Nephron (organoid): ENCODE measurements around the gene PPP2R5E.

Experiments
- H3K27ac Mint-ChIP-seq, 3 experiments: 2 replicates each; pipeline ENCODE4 v1.8.0; 2020; ENCODE audit warnings: mixed read lengths in 3 of 3, mild to moderate bottlenecking in 2 of 3, moderate library complexity in 1 of 3
- H3K27me3 Mint-ChIP-seq: 2 replicates; pipeline ENCODE4 v1.8.0; 2021; ENCODE audit warnings: low read depth, mild to moderate bottlenecking, moderate library complexity, mixed read lengths
- H3K36me3 Mint-ChIP-seq: 2 replicates; pipeline ENCODE4 v1.8.0; 2020; ENCODE audit warnings: low read depth, mixed read lengths
- H3K4me1 Mint-ChIP-seq: 2 replicates; pipeline ENCODE4 v1.8.0; 2020; ENCODE audit warnings: mixed read lengths
- H3K4me3 Mint-ChIP-seq, 3 experiments: 2 replicates each; pipeline ENCODE4 v1.8.0; 2020; ENCODE audit warnings: mild to moderate bottlenecking in 3 of 3, mixed read lengths in 3 of 3, moderate library complexity in 2 of 3
- H3K9me3 Mint-ChIP-seq: 2 replicates; pipeline ENCODE4 v1.8.0; 2020; ENCODE audit warnings: mixed read lengths
- CTCF ChIP-seq, 3 experiments: fragments of 200-600 bp; sonication (generic); IDR thresholded peaks; one replicate each; pipeline ENCODE4 v1.5.0; 2021; ENCODE audit warnings: antibody characterized with exemption in 3 of 3; ENCODE audit not compliant: unreplicated experiment in 3 of 3

Gene PPP2R5E

GRCh38 chr14:63406333-63406732 lies 136.8 kb downstream of the PPP2R5E start:
- Mint-ChIP-seq H3K27me3 (no peaks in the 10 kb centered on the region), H3K36me3 (peaks cover 30% of the 10 kb centered on the region), H3K27ac (no peak overlapping the region), H3K9me3 (no peaks in the 10 kb centered on the region), H3K4me3 (no peak overlapping the region), H3K4me1 (peaks cover 8% of the 10 kb centered on the region)
- no peak for TF ChIP-seq CTCF (IDR thresholded peaks at IDR 0.05; ENCODE audit: unreplicated experiment in 3 of 3)

DNA sequence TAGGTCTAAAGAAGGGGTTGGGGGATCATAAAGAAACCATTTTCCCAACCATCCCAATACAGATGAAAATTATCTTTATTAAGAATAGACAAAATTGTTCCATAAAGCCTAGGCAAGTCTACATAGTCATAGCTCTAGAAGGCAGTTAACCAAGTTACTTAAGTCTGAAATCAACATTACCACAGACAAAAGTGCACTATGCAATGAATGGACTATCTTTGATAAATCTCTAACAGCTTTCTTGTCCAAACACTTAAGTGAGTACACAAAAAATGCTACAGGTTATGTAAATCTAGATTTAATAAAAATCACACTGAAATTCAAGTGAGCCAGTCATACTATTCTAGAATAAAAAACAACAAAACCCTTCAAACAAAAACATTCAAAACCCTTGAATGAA lies 137.5 kb downstream of the PPP2R5E start:
- Mint-ChIP-seq H3K27ac (no peak overlapping the region), H3K9me3 (no peaks in the 10 kb centered on the region), H3K4me3 (no peak overlapping the region), H3K27me3 (no peaks in the 10 kb centered on the region), H3K36me3 (peaks cover 26% of the 10 kb centered on the region), H3K4me1 (peaks cover 14% of the 10 kb centered on the region)
- no peak for TF ChIP-seq CTCF (IDR thresholded peaks at IDR 0.05; ENCODE audit: unreplicated experiment in 3 of 3)

DNA sequence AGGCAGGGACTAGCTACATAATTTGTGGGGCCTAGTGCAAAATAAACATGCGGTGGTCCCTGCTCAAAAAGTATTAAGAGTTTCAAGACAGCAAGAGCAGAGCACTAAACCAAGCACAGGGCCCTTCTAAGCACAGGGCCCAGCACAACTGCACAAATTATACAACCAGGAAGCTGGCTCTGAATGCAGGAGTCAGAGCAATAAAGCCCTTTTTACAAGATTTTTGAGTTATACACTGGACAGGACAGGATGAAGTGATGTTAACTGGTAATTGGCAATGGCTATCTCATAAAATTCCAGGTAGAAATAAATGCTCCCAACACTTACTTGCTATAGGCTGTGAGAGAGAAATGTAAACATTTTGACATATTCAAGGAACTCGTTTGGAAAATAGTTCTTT lies 138.3 kb downstream of the PPP2R5E start:
- TF ChIP-seq CTCF (IDR thresholded peaks at IDR 0.05; ENCODE audit: unreplicated experiment in 3 of 3), result no peak
- no peaks in the 10 kb centered on the region for H3K9me3 Mint-ChIP-seq
- H3K4me3 Mint-ChIP-seq, result no peak overlapping the region
- peaks cover 27% of the 10 kb centered on the region for H3K36me3 Mint-ChIP-seq
- peak overlapping the region in 1 of 3 experiments; percentile 21 for H3K27ac Mint-ChIP-seq
- H3K27me3 Mint-ChIP-seq, result no peaks in the 10 kb centered on the region
- peaks cover 22% of the 10 kb centered on the region for H3K4me1 Mint-ChIP-seq

DNA sequence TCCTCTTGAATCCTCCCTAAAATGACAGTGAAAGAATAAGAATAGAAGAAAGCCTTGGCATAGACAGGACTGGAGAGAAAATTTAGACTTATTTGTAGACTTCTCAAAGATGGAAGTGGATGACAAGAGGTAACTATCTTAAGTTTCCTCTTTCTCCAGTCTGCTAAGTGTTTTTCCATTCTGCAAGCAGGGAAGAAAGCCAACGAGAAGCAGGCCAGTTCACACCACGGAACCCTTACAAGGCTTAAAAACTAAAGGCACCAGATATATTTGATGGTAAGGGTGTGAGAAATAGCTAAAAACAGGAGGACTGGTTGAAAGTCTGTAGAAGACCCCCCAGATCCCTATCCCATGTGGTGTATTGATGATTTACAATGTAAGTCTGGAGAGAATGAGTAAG lies 141.5 kb downstream of the PPP2R5E start:
- H3K27me3 Mint-ChIP-seq, result no peaks in the 10 kb centered on the region
- no peak for TF ChIP-seq CTCF (IDR thresholded peaks at IDR 0.05; ENCODE audit: unreplicated experiment in 3 of 3)
- peaks cover 27% of the 10 kb centered on the region for H3K4me1 Mint-ChIP-seq
- peaks cover 6% of the 10 kb centered on the region for H3K9me3 Mint-ChIP-seq
- peak overlapping the region; percentile 19 to 77 (median 60) for H3K27ac Mint-ChIP-seq
- H3K36me3 Mint-ChIP-seq, result peaks cover 37% of the 10 kb centered on the region
- no peak overlapping the region for H3K4me3 Mint-ChIP-seq

DNA sequence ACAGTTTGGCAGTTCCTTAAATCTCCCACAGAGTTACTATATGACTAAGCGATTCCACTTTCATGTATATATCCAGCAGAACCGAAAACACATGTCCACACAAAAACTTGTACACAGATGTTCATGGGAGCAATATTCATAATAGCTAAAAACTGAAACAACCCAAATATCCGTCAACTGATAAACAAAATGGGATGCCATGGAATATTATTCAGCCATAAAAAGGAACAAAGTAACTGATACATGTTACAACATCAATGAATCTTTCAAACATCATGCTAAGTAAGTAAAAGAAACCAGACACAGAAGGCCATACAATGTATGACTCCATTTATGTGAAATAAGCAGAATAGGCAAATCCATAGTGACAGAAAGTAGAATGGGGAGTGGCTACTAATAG lies 144.2 kb downstream of the PPP2R5E start:
- Mint-ChIP-seq H3K36me3 (peaks cover 46% of the 10 kb centered on the region), H3K4me3 (no peak overlapping the region), H3K27me3 (no peaks in the 10 kb centered on the region), H3K27ac (no peak overlapping the region), H3K4me1 (peaks cover 36% of the 10 kb centered on the region), H3K9me3 (peaks cover 6% of the 10 kb centered on the region)
- TF ChIP-seq CTCF (IDR thresholded peaks at IDR 0.05; ENCODE audit: unreplicated experiment in 3 of 3), result no peak

DNA sequence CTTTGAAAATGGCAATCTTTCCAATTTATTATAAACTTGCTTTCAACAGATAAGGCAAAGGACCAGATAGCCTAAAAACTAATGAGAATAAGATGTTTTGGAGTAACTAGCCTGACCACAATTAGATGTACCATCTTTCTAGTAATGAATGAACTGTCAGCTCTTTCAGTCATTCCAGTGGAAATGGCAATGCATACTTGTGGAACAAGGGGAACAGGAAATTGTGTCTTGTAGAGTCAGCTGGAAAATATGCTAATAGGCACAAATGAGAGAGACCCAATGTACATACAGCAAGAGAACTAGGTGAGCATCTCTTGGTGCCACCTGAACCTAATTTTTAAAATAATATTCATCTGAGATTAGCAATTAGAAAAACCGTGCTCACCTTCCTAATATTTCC lies 148.3 kb downstream of the PPP2R5E start:
- H3K27ac Mint-ChIP-seq, result peak overlapping the region in 2 of 3 experiments; percentile 2 to 11
- peaks cover 6% of the 10 kb centered on the region for H3K9me3 Mint-ChIP-seq
- no peak overlapping the region for H3K4me3 Mint-ChIP-seq
- H3K36me3 Mint-ChIP-seq, result peaks cover 60% of the 10 kb centered on the region
- TF ChIP-seq CTCF (IDR thresholded peaks at IDR 0.05; ENCODE audit: unreplicated experiment in 3 of 3), result no peak
- H3K4me1 Mint-ChIP-seq, result peaks cover 24% of the 10 kb centered on the region
- H3K27me3 Mint-ChIP-seq, result no peaks in the 10 kb centered on the region
